MM.1S (cell line): ENCODE data around the gene MYRIP.

Experiments used
- CTCF ChIP-seq: fragments of 300-600 bp; sonication (generic); IDR thresholded peaks from 2 replicates; pipeline ENCODE4 v1.5.1; 2016; ENCODE audit warnings: antibody characterized with exemption, low read length, mixed read lengths
- EZH2 ChIP-seq: fragments of 300-600 bp; sonication (generic); optimal IDR thresholded peaks from 2 replicates; pipeline ENCODE3; 2017; ENCODE audit warnings: low read depth, mild to moderate bottlenecking, antibody characterized with exemption, low read length, mixed read lengths
- EZH2phosphoT487 ChIP-seq: fragments of 300-600 bp; sonication (generic); IDR thresholded peaks from 2 replicates; pipeline ENCODE4 v1.6.1; 2018; ENCODE audit warnings: antibody characterized with exemption, low read length

DNA sequence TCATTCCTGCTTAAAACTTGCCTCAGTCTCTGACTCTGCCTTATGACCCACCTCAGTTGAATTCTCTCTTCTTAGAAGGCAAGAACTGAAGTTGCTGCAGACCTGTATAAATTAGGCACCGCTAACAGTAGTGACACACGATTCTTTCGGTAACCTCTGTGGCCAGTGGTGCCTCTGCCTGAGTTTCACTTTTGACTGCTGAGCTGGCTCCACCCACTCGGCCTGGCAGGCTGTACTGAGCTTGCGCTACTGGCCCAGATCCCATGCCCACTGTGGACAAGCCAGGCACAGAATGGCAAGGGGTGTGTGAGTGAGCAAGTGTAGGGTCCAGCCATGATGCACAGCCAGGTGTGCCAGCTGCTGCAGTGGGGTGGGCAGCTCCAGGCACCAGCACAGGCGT lies 481.0 kb downstream of the MYRIP start:
- TF ChIP-seq CTCF (no peak), EZH2 (no peak), EZH2phosphoT487 (no peak)
